Upper lobe of left lung (tissue), 6 donors: ENCODE data around the gene RERE. TPM values are rescaled to one million over a fixed set of nuclear protein-coding genes. Genes with fewer than 3 reads are reported as not detected.

Experiments
- ATAC-seq, 2 donors: fragments of 200-7000 bp; cut with Tn5 transposase; one replicate each; pipeline ENCODE4 v1.9.1; 2022; ENCODE audit warnings: mild to moderate bottlenecking in 2 of 2, moderate library complexity in 2 of 2; ENCODE audit not compliant: low FRiP score in 2 of 2
- DNase-seq, 2 donors: peaks; one replicate each; pipeline ENCODE4 v3.0.0-alpha.2; 2019 to 2020
- H3K27ac ChIP-seq, 4 donors: fragments of 200-600 bp; sonication (generic); one replicate each; pipeline ENCODE4 v1.5.1; 2016 to 2019
- H3K27me3 ChIP-seq, 4 donors: fragments of 200-600 bp; sonication (generic); one replicate each; pipeline ENCODE4 v1.5.1; 2017 to 2019
- H3K36me3 ChIP-seq, 4 donors: fragments of 200-600 bp; sonication (generic); one replicate each; pipeline ENCODE4 v1.5.1; 2016 to 2019
- H3K4me1 ChIP-seq, 4 donors: fragments of 200-600 bp; sonication (generic); one replicate each; pipeline ENCODE4 v1.5.1; 2018 to 2019
- H3K4me3 ChIP-seq, 4 donors: fragments of 200-600 bp; sonication (generic); one replicate each; pipeline ENCODE4 v1.5.1; 2017 to 2019; ENCODE audit warnings: mild to moderate bottlenecking in 2 of 4, moderate library complexity in 1 of 4
- H3K9me3 ChIP-seq, 4 donors: fragments of 200-600 bp; sonication (generic); one replicate each; pipeline ENCODE4 v1.5.1; 2018 to 2019
- EP300 ChIP-seq, 4 donors: sonication (generic); formaldehyde crosslinking; IDR thresholded peaks; one replicate each; pipeline ENCODE4 v1.5.1; 2017; ENCODE audit warnings: antibody characterized with exemption in 4 of 4, control low read depth in 2 of 4
- POLR2A ChIP-seq, 4 donors: fragments of 450-650 bp; IDR thresholded peaks; one replicate each; pipeline ENCODE4 v1.5.1; 2016 to 2017; ENCODE audit warnings: antibody characterized with exemption in 4 of 4, mild to moderate bottlenecking in 2 of 4
- POLR2AphosphoS5 ChIP-seq, 2 donors: sonication (generic); formaldehyde crosslinking; IDR thresholded peaks; one replicate each; pipeline ENCODE4 v1.5.1; 2017; ENCODE audit warnings: antibody characterized with exemption in 2 of 2
- WGBS, 2 donors: methylation state at CpG; one replicate each; pipeline ENCODE4 v1.1.5; 2017 to 2018; 5-methylcytosine and 5-hydroxymethylcytosine counted together
- total RNA-seq, 6 donors: library from RNA; depleted of rRNA in 4 of 6; stranded (reverse); fragments of >200 nt in 4 of 6; gene quantifications; one replicate each; pipeline versions ENCODE4 v1.1.0 to v1.2.1, GENCODE V29; 2016 to 2021
- TF ChIP-seq, protein P1 (sequence below), 6 experiments: fragments of 450-650 bp in 4 of 6; fragments of 200-600 bp in 2 of 6; sonication (generic) in 2 of 6; IDR thresholded peaks; one replicate each; pipeline ENCODE4 v1.5.1; 2016 to 2019; ENCODE audit warnings: antibody characterized with exemption in 6 of 6
- donor health status: DM: no; HTN: no; CAD: no; lungs with moderate emphysema.
- donor health status: DM: no; HTN: yes; CAD: no; lungs with severe emphysema.

The RERE gene
- total RNA-seq, 6 donors from 2014 or later: 75.5 to 222 (median 104) TPM

DNA sequence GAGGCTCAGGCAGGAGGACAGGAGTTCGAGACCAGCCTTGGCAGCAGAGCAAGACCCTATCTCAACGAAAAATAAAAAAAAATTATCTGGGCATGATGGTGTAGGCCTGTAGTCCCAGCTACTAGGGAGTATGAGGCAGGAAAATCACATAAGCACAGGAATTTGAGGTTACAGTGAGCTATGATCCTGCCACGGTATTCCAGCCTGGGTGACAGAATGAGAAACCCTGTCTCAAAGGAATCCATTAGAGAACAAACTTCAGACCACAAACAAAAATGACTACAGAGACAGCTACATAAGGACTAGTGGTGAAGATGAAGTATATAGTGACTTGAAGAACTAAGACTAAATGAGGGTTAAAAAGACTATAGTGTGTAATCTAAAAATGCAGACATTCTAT lies 233.1 kb downstream of the RERE start:
- WGBS, 2 donors: 79 to 81% methylated on average over 3 of the region's 3 CpGs
- ATAC-seq: no peak

DNA sequence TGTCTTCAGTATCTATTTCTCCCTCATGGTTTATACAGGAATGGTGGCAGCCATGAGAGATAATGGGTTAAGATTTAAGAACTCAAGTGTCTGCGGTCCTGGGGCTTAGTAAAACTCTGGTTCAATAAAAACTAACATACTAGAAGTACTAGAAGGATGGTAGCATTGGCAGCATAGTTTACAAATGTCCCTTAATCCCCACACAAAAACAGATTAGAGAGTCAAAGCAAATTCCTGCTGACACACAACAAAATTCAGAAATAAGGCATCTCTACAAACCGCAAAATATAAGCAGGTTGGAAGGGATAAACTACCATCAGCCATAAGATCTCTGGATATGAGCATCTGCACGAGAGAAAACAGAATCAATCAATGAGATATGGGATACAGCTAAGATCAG lies 234.4 kb downstream of the RERE start:
- no peaks in the 10 kb centered on the region for H3K36me3 ChIP-seq
- peaks cover 0 to 4% (median 0%) of the 10 kb centered on the region in 4 donors for H3K4me1 ChIP-seq
- 84 to 91% methylated on average over 3 of the region's 3 CpGs for WGBS, 2 donors
- H3K27ac ChIP-seq: no peak overlapping the region
- ATAC-seq (no peak), DNase-seq (no peak)
- H3K27me3 ChIP-seq: no peaks in the 10 kb centered on the region
- TF ChIP-seq POLR2A (IDR thresholded peaks at IDR 0.05): no peak
- no peak for TF ChIP-seq EP300 (IDR thresholded peaks at IDR 0.05)
- H3K4me3 ChIP-seq: no peak overlapping the region
- H3K9me3 ChIP-seq: no peaks in the 10 kb centered on the region

More for the DNA sequence above, 233.1 kb downstream of the RERE start:
- no peaks in the 10 kb centered on the region for H3K36me3 ChIP-seq
- H3K27me3 ChIP-seq: no peaks in the 10 kb centered on the region
- no peaks in the 10 kb centered on the region for H3K9me3 ChIP-seq
- H3K4me3 ChIP-seq: no peak overlapping the region
- DNase-seq: no peak
- TF ChIP-seq, protein P1, sequence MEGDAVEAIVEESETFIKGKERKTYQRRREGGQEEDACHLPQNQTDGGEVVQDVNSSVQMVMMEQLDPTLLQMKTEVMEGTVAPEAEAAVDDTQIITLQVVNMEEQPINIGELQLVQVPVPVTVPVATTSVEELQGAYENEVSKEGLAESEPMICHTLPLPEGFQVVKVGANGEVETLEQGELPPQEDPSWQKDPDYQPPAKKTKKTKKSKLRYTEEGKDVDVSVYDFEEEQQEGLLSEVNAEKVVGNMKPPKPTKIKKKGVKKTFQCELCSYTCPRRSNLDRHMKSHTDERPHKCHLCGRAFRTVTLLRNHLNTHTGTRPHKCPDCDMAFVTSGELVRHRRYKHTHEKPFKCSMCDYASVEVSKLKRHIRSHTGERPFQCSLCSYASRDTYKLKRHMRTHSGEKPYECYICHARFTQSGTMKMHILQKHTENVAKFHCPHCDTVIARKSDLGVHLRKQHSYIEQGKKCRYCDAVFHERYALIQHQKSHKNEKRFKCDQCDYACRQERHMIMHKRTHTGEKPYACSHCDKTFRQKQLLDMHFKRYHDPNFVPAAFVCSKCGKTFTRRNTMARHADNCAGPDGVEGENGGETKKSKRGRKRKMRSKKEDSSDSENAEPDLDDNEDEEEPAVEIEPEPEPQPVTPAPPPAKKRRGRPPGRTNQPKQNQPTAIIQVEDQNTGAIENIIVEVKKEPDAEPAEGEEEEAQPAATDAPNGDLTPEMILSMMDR (IDR thresholded peaks at IDR 0.05): no peak
- TF ChIP-seq POLR2A (IDR thresholded peaks at IDR 0.05) (no peak), EP300 (IDR thresholded peaks at IDR 0.05) (no peak), POLR2AphosphoS5 (IDR thresholded peaks at IDR 0.05) (no peak)
- H3K4me1 ChIP-seq: peaks cover 0 to 4% (median 0%) of the 10 kb centered on the region in 4 donors
- no peak overlapping the region for H3K27ac ChIP-seq

DNA sequence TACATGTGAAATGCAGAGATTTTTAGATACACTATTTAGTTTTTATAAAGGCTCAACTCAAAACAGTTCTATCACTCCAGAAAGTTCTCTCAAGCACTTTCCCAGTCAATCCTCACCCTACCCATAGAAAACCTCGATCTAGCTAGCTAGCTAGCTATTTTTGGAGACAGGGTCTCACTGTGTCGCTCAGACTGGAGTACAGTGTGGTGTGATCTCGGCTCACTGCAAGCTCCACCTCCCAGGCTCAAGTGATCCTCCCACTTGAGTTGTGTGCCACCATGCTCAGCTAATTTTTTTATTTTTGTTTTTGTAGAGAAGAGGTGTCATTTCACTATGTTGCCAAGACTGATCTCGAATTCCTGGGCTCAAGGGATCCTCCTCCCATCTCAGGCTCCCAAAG lies 236.9 kb downstream of the RERE start:
- DNase-seq: no peak
- ATAC-seq: no peak
- Histone ChIP-seq H3K27ac (no peak overlapping the region), H3K27me3 (no peaks in the 10 kb centered on the region), H3K9me3 (no peaks in the 10 kb centered on the region), H3K4me3 (no peak overlapping the region), H3K4me1 (peaks cover 0 to 4% (median 0%) of the 10 kb centered on the region in 4 donors), H3K36me3 (no peaks in the 10 kb centered on the region)
- TF ChIP-seq POLR2AphosphoS5 (IDR thresholded peaks at IDR 0.05): no peak
- no peak for TF ChIP-seq EP300 (IDR thresholded peaks at IDR 0.05)
- no peak for TF ChIP-seq POLR2A (IDR thresholded peaks at IDR 0.05)
- TF ChIP-seq, protein P1 (IDR thresholded peaks at IDR 0.05): no peak
- WGBS, 2 donors: 65 to 71% methylated on average over 4 of the region's 4 CpGs

DNA sequence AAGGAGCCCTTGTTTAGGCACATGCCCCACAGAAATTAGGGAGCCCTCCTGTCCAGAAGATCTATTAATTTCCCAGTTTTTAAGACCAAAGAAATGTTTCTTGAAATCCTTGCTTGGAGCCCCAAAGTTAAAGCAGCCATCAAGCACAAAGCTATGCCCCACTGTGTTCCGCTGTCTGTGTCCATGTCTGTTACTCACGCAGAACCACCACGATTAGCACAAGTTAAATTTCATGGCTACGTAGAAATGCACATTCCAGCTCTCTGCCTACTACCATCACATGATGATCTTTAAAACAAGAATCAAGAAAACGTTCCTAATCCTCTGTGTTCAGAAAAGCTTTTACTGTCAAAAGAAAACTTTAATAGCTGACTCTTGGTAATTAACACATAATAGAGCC lies 238.5 kb downstream of the RERE start:
- Histone ChIP-seq H3K27ac (no peak overlapping the region), H3K4me3 (no peak overlapping the region), H3K9me3 (no peaks in the 10 kb centered on the region), H3K36me3 (no peaks in the 10 kb centered on the region), H3K4me1 (peaks cover 0 to 4% (median 0%) of the 10 kb centered on the region in 4 donors), H3K27me3 (no peaks in the 10 kb centered on the region)
- 92 to 97% methylated on average over 5 of the region's 5 CpGs for WGBS, 2 donors
- TF ChIP-seq EP300 (IDR thresholded peaks at IDR 0.05): no peak
- DNase-seq: no peak
- ATAC-seq: no peak

DNA sequence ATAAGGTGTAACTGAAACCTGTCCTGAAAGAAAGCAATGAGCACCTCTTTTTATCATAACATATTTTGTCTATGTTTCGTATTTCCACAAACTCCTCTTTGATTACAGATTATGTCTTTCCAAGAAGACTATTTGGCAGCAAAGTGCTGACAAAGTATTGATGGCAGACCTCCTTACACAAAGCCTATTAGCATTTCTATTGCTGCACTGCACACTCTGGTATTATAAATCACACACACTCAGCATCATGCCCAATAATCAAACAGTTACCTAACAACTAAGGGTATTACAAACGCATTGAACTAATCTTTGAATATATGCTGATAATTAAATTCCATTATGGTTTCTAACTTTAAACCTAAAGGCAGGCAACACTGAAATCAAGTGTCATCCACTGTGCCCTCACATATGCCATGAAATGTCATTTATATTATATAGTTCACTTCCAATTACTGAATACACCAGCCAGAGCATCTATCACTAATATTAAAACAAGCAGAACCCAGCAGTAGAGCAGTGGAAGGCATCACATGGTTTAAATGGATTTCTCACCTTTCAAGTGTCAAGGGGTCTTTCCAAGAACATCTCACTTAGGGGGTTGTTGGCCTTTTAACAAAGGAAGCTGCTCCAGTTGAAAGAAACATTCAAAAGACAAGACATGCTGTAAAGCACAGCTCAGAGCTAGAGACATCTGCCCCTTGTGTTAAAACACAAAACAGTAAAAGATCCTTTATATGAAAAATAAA lies 239.1 kb downstream of the RERE start:
- Histone ChIP-seq H3K4me3 (no peak overlapping the region), H3K9me3 (no peaks in the 10 kb centered on the region), H3K27me3 (no peaks in the 10 kb centered on the region), H3K36me3 (no peaks in the 10 kb centered on the region), H3K27ac (no peak overlapping the region), H3K4me1 (peaks cover 0 to 4% (median 0%) of the 10 kb centered on the region in 4 donors)
- ATAC-seq (no peak), DNase-seq (no peak)
- WGBS, 2 donors: 83% methylated on average over 2 of the region's 2 CpGs
- TF ChIP-seq POLR2A (IDR thresholded peaks at IDR 0.05) (no peak), EP300 (IDR thresholded peaks at IDR 0.05) (no peak), POLR2AphosphoS5 (IDR thresholded peaks at IDR 0.05) (no peak)
- TF ChIP-seq, protein P1 (IDR thresholded peaks at IDR 0.05): no peak

DNA sequence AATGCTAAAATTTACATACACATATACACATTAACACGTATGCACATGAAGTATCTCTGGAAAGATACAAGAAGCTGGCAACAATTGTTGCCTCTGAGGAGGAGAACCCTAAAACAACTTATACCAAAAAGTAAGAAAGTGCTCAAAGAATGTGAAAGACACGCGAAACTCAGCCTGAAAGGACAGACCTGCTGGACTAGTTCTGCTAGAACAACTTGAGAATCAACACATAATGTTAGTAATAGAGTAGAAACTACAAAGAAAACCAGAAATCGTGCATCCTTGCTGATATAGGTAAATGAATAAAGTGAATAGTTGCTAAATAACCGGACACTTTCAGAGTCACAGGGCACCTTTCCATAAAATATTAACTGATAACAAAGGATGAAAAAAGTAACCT lies 242.5 kb downstream of the RERE start:
- ATAC-seq (no peak), DNase-seq (no peak)
- Histone ChIP-seq H3K36me3 (no peaks in the 10 kb centered on the region), H3K27ac (no peak overlapping the region), H3K4me3 (no peak overlapping the region), H3K9me3 (no peaks in the 10 kb centered on the region), H3K4me1 (peaks cover 12 to 27% (median 24%) of the 10 kb centered on the region in 4 donors), H3K27me3 (no peaks in the 10 kb centered on the region)
- 53 to 76% methylated on average over 5 of the region's 5 CpGs for WGBS, 2 donors
- TF ChIP-seq POLR2AphosphoS5 (IDR thresholded peaks at IDR 0.05) (no peak), POLR2A (IDR thresholded peaks at IDR 0.05) (no peak), EP300 (IDR thresholded peaks at IDR 0.05) (no peak)
- TF ChIP-seq, protein P1 (IDR thresholded peaks at IDR 0.05): no peak
